GM23338 (cell line): ENCODE data around the gene ENOX2. TPM values are rescaled to one million over a fixed set of nuclear protein-coding genes. Genes with fewer than 3 reads are reported as not detected.

Experiments
- ATAC-seq: fragments of 200-7000 bp; cut with Tn5 transposase; 3 replicates; pipeline ENCODE4 v1.9.1; 2020
- DNase-seq: peaks from one replicate; pipeline ENCODE4 v3.0.0-alpha.2; 2015; ENCODE audit warnings: low spot score
- H2AFZ ChIP-seq: fragments of 200-600 bp; sonication (generic); 2 replicates; pipeline ENCODE4 v1.8.0; 2016; ENCODE audit warnings: antibody characterized with exemption, mild to moderate bottlenecking, moderate library complexity
- H3F3A ChIP-seq: fragments of 200-600 bp; sonication (generic); replicated peaks from 2 replicates; pipeline ENCODE4 v1.8.0; 2017; ENCODE audit warnings: antibody characterized with exemption, mixed run types, low read depth
- H3K27ac ChIP-seq: fragments of 200-600 bp; sonication (generic); 2 replicates; pipeline ENCODE4 v1.6.1; 2016; ENCODE audit warnings: low read depth
- H3K27me3 ChIP-seq: fragments of 200-600 bp; sonication (generic); 2 replicates; pipeline ENCODE4 v1.8.0; 2016; ENCODE audit warnings: mild to moderate bottlenecking, mixed run types, moderate library complexity; ENCODE audit not compliant: insufficient read depth
- H3K36me3 ChIP-seq: fragments of 200-600 bp; sonication (generic); 2 replicates; pipeline ENCODE4 v1.8.0; 2016; ENCODE audit warnings: mild to moderate bottlenecking; ENCODE audit not compliant: insufficient read depth
- H3K4me1 ChIP-seq: fragments of 200-600 bp; sonication (generic); 2 replicates; pipeline ENCODE4 v1.8.0; 2016; ENCODE audit warnings: mild to moderate bottlenecking, moderate library complexity; ENCODE audit not compliant: insufficient read depth
- H3K4me2 ChIP-seq: fragments of 200-600 bp; sonication (generic); 2 replicates; pipeline ENCODE4 v1.7.1; 2017; ENCODE audit warnings: mixed run types
- H3K4me3 ChIP-seq: fragments of 200-600 bp; sonication (generic); 2 replicates; pipeline ENCODE4 v1.6.1; 2016; ENCODE audit warnings: mixed run types
- H3K79me2 ChIP-seq: fragments of 200-600 bp; sonication (generic); replicated peaks from 2 replicates; pipeline ENCODE4 v1.8.0; 2017; ENCODE audit warnings: mild to moderate bottlenecking; ENCODE audit not compliant: insufficient read depth
- H3K9me2 ChIP-seq: fragments of 200-600 bp; sonication (generic); 2 replicates; pipeline ENCODE4 v1.8.0; 2017; ENCODE audit not compliant: insufficient read depth
- H4K20me1 ChIP-seq: fragments of 200-600 bp; sonication (generic); replicated peaks from 2 replicates; pipeline ENCODE4 v1.8.0; 2017; ENCODE audit warnings: mild to moderate bottlenecking; ENCODE audit not compliant: insufficient read depth
- H3K27ac Mint-ChIP-seq: 2 replicates; pipeline ENCODE4 v1.8.0; 2020; ENCODE audit warnings: inconsistent platforms, mild to moderate bottlenecking, moderate library complexity, mixed read lengths
- H3K27me3 Mint-ChIP-seq: 3 replicates; pipeline ENCODE4 v1.8.0; 2022; ENCODE audit warnings: low read depth, mild to moderate bottlenecking, moderate library complexity, mixed read lengths, inconsistent platforms; ENCODE audit not compliant: insufficient read depth, poor library complexity
- H3K36me3 Mint-ChIP-seq: 3 replicates; pipeline ENCODE4 v1.8.0; 2021; ENCODE audit warnings: low read depth, mild to moderate bottlenecking, inconsistent platforms, moderate library complexity, mixed read lengths
- H3K4me1 Mint-ChIP-seq: 3 replicates; pipeline ENCODE4 v1.8.0; 2020; ENCODE audit warnings: mild to moderate bottlenecking, inconsistent platforms, mixed read lengths
- H3K4me3 Mint-ChIP-seq: 3 replicates; pipeline ENCODE4 v1.8.0; 2021; ENCODE audit warnings: moderate library complexity, mild to moderate bottlenecking, inconsistent platforms, mixed read lengths
- H3K9me3 Mint-ChIP-seq: 3 replicates; pipeline ENCODE4 v1.8.0; 2020; ENCODE audit warnings: moderate library complexity, mild to moderate bottlenecking, inconsistent platforms, mixed read lengths
- CREB1 ChIP-seq: fragments of 250-450 bp; sonication (Bioruptor Pico); IDR thresholded peaks from 2 replicates; pipeline ENCODE4 v1.5.0; 2020; ENCODE audit warnings: low read depth, mild to moderate bottlenecking, moderate library complexity
- EZH2 ChIP-seq: fragments of 200-600 bp; sonication (generic); IDR thresholded peaks from one replicate; pipeline ENCODE4 v1.8.0; 2017; ENCODE audit warnings: antibody characterized with exemption, mild to moderate bottlenecking, low read depth; ENCODE audit not compliant: unreplicated experiment
- EZH2phosphoT487 ChIP-seq: fragments of 200-600 bp; sonication (generic); IDR thresholded peaks from one replicate; pipeline ENCODE4 v1.8.1; 2018; ENCODE audit warnings: antibody characterized with exemption; ENCODE audit not compliant: unreplicated experiment
- JUNB ChIP-seq: IDR thresholded peaks from one replicate; pipeline ENCODE4 v1.6.1; 2016; ENCODE audit warnings: antibody characterized with exemption; ENCODE audit not compliant: unreplicated experiment
- NANOG ChIP-seq: IDR thresholded peaks from 2 replicates; pipeline ENCODE4 v1.6.1; 2016; ENCODE audit warnings: antibody characterized with exemption, borderline replicate concordance
- REST ChIP-seq: IDR thresholded peaks from one replicate; pipeline ENCODE4 v1.6.1; 2018; ENCODE audit warnings: antibody characterized with exemption; ENCODE audit not compliant: unreplicated experiment
- STAT1 ChIP-seq: IDR thresholded peaks from one replicate; pipeline ENCODE4 v1.6.1; 2016; ENCODE audit warnings: antibody characterized with exemption; ENCODE audit not compliant: unreplicated experiment
- polyA plus RNA-seq: library from polyadenylated mRNA; unstranded; fragments of >200 nt; fragmentation: Nextera tagmentation; extraction: Ambion mirVana; gene quantifications from 2 replicates; pipeline ENCODE4 v1.2.1, GENCODE V29; 2016
- total RNA-seq: library from RNA; depleted of rRNA; stranded (reverse); fragments of >200 nt; shearing (Covaris generic); gene quantifications from 2 replicates; pipeline ENCODE4 v1.2.3, GENCODE V29; 2014
- TF ChIP-seq, protein P1 (sequence below): IDR thresholded peaks from 2 replicates; pipeline ENCODE4 v1.6.1; 2016; ENCODE audit warnings: antibody characterized with exemption
- TF ChIP-seq, protein P2 (sequence below): fragments of 250-450 bp; sonication (Bioruptor Pico); IDR thresholded peaks from 2 replicates; pipeline ENCODE4 v1.5.0; 2020; ENCODE audit warnings: mild to moderate bottlenecking, moderate library complexity

ENOX2 gene
- total and polyA plus RNA-seq, 2 experiments from 2014 or later: 9.6 to 11.2 TPM

GRCh38 chrX:130592204-130592603 is 310.8 kb downstream of the ENOX2 start:
- Mint-ChIP-seq H3K27ac (no peak overlapping the region), H3K4me3 (no peak overlapping the region), H3K36me3 (no peaks in the 10 kb centered on the region), H3K27me3 (no peaks in the 10 kb centered on the region), H3K9me3 (no peaks in the 10 kb centered on the region), H3K4me1 (no peaks in the 10 kb centered on the region)
- Histone ChIP-seq H3K79me2 (no peaks in the 10 kb centered on the region), H3K36me3 (no peaks in the 10 kb centered on the region), H4K20me1 (no peaks in the 10 kb centered on the region), H3K4me3 (no peak overlapping the region), H3F3A (no peaks in the 10 kb centered on the region), H3K9me2 (no peaks in the 10 kb centered on the region), H3K4me2 (no peak overlapping the region), H3K27ac (no peak overlapping the region), H3K27me3 (no peaks in the 10 kb centered on the region), H3K4me1 (no peaks in the 10 kb centered on the region), H2AFZ (no peak overlapping the region)
- DNase-seq: no peak
- ATAC-seq: no peak
- TF ChIP-seq CREB1 (CRISPR knock-in tag) (no peak), NANOG (no peak), JUNB (no peak), EZH2phosphoT487 (no peak), EZH2 (no peak), STAT1 (no peak), REST (no peak)
- TF ChIP-seq, protein P1, sequence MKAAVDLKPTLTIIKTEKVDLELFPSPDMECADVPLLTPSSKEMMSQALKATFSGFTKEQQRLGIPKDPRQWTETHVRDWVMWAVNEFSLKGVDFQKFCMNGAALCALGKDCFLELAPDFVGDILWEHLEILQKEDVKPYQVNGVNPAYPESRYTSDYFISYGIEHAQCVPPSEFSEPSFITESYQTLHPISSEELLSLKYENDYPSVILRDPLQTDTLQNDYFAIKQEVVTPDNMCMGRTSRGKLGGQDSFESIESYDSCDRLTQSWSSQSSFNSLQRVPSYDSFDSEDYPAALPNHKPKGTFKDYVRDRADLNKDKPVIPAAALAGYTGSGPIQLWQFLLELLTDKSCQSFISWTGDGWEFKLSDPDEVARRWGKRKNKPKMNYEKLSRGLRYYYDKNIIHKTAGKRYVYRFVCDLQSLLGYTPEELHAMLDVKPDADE: no peak

DNA sequence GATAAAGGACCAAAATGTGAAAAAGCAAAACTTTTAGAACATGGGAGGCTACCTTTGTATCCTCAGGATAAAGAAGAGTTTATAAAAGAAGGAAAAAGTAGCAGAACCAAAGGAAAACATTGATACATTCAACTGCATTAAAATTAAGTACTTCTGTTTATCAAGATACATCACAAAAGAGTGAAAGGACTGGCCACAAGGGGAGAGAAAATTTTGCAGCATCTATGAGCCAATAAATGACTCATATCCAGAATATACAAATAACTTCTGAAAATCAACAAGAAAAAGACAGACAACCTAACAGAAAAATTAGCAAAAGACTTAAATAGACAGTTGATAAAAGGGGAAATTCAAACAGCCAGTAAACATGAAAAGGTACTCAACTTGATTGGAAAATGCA is 324.1 kb downstream of the ENOX2 start:
- no peaks in the 10 kb centered on the region for H3K36me3 ChIP-seq
- Mint-ChIP-seq H3K36me3 (no peaks in the 10 kb centered on the region), H3K4me1 (no peaks in the 10 kb centered on the region), H3K4me3 (no peak overlapping the region), H3K27me3 (peaks cover 1% of the 10 kb centered on the region), H3K9me3 (no peaks in the 10 kb centered on the region), H3K27ac (no peak overlapping the region)
- no peak for DNase-seq
- no peaks in the 10 kb centered on the region for H3K4me1 ChIP-seq
- no peaks in the 10 kb centered on the region for H3K9me2 ChIP-seq
- no peak for ATAC-seq
- H3K27me3 ChIP-seq: no peaks in the 10 kb centered on the region
- H4K20me1 ChIP-seq: no peaks in the 10 kb centered on the region
- no peak overlapping the region for H3K4me2 ChIP-seq
- H2AFZ ChIP-seq: no peak overlapping the region
- H3F3A ChIP-seq: no peaks in the 10 kb centered on the region
- H3K27ac ChIP-seq: no peak overlapping the region
- no peaks in the 10 kb centered on the region for H3K79me2 ChIP-seq
- H3K4me3 ChIP-seq: no peak overlapping the region
- no peak for TF ChIP-seq EZH2
- TF ChIP-seq, protein P2, sequence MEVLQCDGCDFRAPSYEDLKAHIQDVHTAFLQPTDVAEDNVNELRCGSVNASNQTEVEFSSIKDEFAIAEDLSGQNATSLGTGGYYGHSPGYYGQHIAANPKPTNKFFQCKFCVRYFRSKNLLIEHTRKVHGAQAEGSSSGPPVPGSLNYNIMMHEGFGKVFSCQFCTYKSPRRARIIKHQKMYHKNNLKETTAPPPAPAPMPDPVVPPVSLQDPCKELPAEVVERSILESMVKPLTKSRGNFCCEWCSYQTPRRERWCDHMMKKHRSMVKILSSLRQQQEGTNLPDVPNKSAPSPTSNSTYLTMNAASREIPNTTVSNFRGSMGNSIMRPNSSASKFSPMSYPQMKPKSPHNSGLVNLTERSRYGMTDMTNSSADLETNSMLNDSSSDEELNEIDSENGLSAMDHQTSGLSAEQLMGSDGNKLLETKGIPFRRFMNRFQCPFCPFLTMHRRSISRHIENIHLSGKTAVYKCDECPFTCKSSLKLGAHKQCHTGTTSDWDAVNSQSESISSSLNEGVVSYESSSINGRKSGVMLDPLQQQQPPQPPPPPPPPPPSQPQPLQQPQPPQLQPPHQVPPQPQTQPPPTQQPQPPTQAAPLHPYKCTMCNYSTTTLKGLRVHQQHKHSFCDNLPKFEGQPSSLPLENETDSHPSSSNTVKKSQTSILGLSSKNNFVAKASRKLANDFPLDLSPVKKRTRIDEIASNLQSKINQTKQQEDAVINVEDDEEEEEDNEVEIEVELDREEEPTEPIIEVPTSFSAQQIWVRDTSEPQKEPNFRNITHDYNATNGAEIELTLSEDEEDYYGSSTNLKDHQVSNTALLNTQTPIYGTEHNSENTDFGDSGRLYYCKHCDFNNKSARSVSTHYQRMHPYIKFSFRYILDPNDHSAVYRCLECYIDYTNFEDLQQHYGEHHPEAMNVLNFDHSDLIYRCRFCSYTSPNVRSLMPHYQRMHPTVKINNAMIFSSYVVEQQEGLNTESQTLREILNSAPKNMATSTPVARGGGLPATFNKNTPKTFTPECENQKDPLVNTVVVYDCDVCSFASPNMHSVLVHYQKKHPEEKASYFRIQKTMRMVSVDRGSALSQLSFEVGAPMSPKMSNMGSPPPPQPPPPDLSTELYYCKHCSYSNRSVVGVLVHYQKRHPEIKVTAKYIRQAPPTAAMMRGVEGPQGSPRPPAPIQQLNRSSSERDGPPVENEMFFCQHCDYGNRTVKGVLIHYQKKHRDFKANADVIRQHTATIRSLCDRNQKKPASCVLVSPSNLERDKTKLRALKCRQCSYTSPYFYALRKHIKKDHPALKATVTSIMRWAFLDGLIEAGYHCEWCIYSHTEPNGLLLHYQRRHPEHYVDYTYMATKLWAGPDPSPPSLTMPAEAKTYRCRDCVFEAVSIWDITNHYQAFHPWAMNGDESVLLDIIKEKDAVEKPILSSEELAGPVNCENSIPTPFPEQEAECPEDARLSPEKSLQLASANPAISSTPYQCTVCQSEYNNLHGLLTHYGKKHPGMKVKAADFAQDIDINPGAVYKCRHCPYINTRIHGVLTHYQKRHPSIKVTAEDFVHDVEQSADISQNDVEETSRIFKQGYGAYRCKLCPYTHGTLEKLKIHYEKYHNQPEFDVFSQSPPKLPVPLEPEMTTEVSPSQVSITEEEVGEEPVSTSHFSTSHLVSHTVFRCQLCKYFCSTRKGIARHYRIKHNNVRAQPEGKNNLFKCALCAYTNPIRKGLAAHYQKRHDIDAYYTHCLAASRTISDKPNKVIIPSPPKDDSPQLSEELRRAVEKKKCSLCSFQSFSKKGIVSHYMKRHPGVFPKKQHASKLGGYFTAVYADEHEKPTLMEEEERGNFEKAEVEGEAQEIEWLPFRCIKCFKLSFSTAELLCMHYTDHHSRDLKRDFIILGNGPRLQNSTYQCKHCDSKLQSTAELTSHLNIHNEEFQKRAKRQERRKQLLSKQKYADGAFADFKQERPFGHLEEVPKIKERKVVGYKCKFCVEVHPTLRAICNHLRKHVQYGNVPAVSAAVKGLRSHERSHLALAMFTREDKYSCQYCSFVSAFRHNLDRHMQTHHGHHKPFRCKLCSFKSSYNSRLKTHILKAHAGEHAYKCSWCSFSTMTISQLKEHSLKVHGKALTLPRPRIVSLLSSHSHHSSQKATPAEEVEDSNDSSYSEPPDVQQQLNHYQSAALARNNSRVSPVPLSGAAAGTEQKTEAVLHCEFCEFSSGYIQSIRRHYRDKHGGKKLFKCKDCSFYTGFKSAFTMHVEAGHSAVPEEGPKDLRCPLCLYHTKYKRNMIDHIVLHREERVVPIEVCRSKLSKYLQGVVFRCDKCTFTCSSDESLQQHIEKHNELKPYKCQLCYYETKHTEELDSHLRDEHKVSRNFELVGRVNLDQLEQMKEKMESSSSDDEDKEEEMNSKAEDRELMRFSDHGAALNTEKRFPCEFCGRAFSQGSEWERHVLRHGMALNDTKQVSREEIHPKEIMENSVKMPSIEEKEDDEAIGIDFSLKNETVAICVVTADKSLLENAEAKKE: no peak
